ENCODE measurements around the gene FOXI3. TPM values are rescaled to one million over a fixed set of nuclear protein-coding genes. Genes with fewer than 3 reads are reported as not detected.
"Not testable (repeated sequence)": the region's sequence is repeated elsewhere in the genome, so short reads cannot be mapped to it uniquely, and the experiment has no call there.

The FOXI3 gene
- total and polyA plus RNA-seq, 2 donors = not detected

- H3K4me1 ChIP-seq (ENCODE audit: insufficient read depth); DNase-seq (ENCODE audit: extremely low spot score): not testable (repeated sequence)
Observed at GRCh38 chr2:88408870-88409269, 43.6 kb downstream of the FOXI3 start.

DNA sequence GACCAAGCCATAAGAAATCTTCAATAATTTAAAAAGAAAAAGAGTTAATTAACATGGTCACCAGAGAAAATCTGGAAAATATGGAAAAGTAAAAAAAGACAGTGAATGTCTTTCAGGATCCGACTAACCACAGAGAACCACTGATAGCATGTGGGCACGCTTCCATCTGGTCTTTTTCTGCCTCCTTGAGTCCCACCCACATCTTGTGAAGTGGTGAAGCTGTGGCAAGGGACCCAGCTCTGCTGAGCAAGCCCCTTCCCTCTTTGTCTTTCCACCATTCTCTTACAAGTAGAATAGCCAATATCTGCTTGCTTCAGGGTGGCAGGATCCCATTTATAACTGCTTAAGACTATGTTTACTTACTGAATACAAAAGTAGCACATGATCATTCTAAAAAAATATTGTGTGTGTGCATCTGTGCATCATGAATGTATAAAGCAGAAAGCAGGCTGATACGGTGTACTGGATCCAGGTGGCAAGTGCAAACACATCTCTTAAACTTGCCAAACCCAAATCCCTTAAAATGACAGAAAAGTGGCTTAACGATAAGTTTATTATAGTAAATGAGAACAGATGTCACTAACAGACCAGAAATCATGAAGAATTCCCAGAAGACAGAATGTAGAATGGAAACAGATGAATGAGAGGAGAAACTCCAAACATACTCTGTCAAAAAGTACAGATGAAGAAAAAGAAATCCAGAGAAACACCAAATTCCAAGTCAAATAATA, 52.3 kb downstream of the FOXI3 start:
- WGBS = 22% methylated on average over 4 of the region's 4 CpGs
- no peak overlapping the region for H3K27ac ChIP-seq (ENCODE audit: low read depth)
- no peaks in the 10 kb centered on the region for H3K36me3 ChIP-seq (ENCODE audit: insufficient read depth)
- no peaks in the 10 kb centered on the region for H3K4me1 ChIP-seq (ENCODE audit: insufficient read depth)
- no peak for DNase-seq (ENCODE audit: extremely low spot score)
- H3K4me3 ChIP-seq (ENCODE audit: low read depth, low read length) = no peak overlapping the region

More at GRCh38 chr2:88408870-88409269, 43.6 kb downstream of the FOXI3 start:
- H3K36me3 ChIP-seq (ENCODE audit: insufficient read depth); H3K27ac ChIP-seq (ENCODE audit: low read depth); H3K4me3 ChIP-seq (ENCODE audit: low read depth, low read length): not testable (repeated sequence)
- 84% methylated on average over 5 of the region's 5 CpGs for WGBS

GRCh38 chr2:88398180-88398579, 54.3 kb downstream of the FOXI3 start:
- Histone ChIP-seq H3K27ac (ENCODE audit: low read depth) (no peak overlapping the region), H3K36me3 (ENCODE audit: insufficient read depth) (no peaks in the 10 kb centered on the region), H3K4me3 (ENCODE audit: low read depth, low read length) (no peak overlapping the region), H3K4me1 (ENCODE audit: insufficient read depth) (no peaks in the 10 kb centered on the region)
- WGBS = 29% methylated on average over 5 of the region's 5 CpGs
- DNase-seq (ENCODE audit: extremely low spot score) = no peak

Small RNAs within 50 kb of the gene (small RNA-seq; reads per million reads assigned to genes)
- gene RNU6-1007P = not detected

Other genes starting within 250 kb of the FOXI3 start
- gene EIF2AK3, start 174.8 kb upstream of the FOXI3 start, total RNA-seq = 64.5 TPM
- gene EIF2AK3, start 174.8 kb upstream of the FOXI3 start, polyA plus RNA-seq = 12.5 TPM
- 13.7 TPM for gene RPIA, start 239.0 kb upstream of the FOXI3 start, total RNA-seq
- gene RPIA, start 239.0 kb upstream of the FOXI3 start, polyA plus RNA-seq = 13.7 TPM